ENCODE data around the gene DCLK2.

DNA sequence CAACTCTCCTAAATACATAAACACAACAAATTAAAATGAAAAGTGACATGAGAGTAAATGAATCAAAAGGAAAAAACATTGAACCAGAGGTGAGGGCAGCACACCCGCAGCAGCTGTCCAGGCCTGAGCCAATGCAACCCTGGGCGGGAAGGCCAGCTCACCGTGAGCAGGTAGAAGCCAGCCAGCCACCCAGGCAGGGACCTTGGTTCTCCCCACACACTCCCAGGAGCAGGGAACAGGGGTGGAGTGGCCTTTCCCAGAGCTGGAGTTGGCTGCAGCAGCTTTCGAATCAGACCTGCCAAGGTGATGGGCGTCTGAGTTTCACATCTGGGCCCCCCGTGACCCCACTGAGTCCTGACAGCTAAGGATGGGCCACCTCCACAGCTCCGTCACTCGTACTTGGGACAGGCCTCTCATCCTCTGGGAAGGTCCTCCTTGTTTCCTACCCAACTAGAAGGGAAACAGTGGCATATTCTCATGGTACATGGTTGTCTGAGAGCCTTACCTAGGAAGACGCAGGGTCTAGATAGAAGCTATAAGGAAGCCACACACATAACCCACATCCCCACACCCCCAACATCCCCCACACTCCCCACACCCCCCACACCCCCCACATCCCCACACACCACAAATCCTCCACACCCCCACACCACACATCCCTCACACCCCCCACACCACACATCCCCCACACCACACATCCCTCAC lies 172.2 kb downstream of the DCLK2 start:
- TF ChIP-seq POLR2A (IDR thresholded peaks at IDR 0.05; ENCODE audit: borderline replicate concordance, extremely low read depth, insufficient read depth, insufficient read length) (no peak), EZH2 (IDR thresholded peaks at IDR 0.05) (no peak), ZNF274 (IDR thresholded peaks at IDR 0.05; ENCODE audit: low read depth, low read length) (no peak), EZH2phosphoT487 (IDR thresholded peaks at IDR 0.05; ENCODE audit: borderline replicate concordance) (no peak), POLR2AphosphoS5 (IDR thresholded peaks at IDR 0.05; ENCODE audit: low read depth, low read length) (no peak), ZBTB33 (IDR thresholded peaks at IDR 0.05; ENCODE audit: extremely low read depth, insufficient replicate concordance, low read length) (no peak), CEBPB (IDR thresholded peaks at IDR 0.05; ENCODE audit: low read depth) (no peak), RAD21 (IDR thresholded peaks at IDR 0.05; ENCODE audit: low read depth) (no peak), SP1 (IDR thresholded peaks at IDR 0.05; ENCODE audit: low read depth) (no peak)
- TF ChIP-seq, protein P1, sequence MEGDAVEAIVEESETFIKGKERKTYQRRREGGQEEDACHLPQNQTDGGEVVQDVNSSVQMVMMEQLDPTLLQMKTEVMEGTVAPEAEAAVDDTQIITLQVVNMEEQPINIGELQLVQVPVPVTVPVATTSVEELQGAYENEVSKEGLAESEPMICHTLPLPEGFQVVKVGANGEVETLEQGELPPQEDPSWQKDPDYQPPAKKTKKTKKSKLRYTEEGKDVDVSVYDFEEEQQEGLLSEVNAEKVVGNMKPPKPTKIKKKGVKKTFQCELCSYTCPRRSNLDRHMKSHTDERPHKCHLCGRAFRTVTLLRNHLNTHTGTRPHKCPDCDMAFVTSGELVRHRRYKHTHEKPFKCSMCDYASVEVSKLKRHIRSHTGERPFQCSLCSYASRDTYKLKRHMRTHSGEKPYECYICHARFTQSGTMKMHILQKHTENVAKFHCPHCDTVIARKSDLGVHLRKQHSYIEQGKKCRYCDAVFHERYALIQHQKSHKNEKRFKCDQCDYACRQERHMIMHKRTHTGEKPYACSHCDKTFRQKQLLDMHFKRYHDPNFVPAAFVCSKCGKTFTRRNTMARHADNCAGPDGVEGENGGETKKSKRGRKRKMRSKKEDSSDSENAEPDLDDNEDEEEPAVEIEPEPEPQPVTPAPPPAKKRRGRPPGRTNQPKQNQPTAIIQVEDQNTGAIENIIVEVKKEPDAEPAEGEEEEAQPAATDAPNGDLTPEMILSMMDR (IDR thresholded peaks at IDR 0.05 in 2 of 3, conservative IDR thresholded peaks at IDR 0.05 in 1 of 3; ENCODE audit: borderline replicate concordance in 1 of 3, insufficient read depth in 1 of 3, low read depth in 2 of 3, low read length in 2 of 3): no peak
- TF ChIP-seq, protein P2, sequence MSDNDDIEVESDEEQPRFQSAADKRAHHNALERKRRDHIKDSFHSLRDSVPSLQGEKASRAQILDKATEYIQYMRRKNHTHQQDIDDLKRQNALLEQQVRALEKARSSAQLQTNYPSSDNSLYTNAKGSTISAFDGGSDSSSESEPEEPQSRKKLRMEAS (IDR thresholded peaks at IDR 0.05): no peak

All from HCT116 (cell line).